Stimulated activated CD4-positive, alpha-beta T cell treated with anti-CD3 and anti-CD28 coated beads, Interleukin-4, amount 100 ng/mL, for 48 hours (primary cell): ENCODE measurements around the gene OST4.
A peak's percentile ranks its signal among the peaks of the same experiment; 100 is the strongest.
"Not testable (repeated sequence)": the region's sequence is repeated elsewhere in the genome, so short reads cannot be mapped to it uniquely, and the experiment has no call there.

ENCODE experiments used
- DNase-seq, 2 donors: peaks; one replicate each; pipeline ENCODE4 v3.0.0-alpha.2; 2020; ENCODE audit warnings: low read depth in 2 of 2

The OST4 gene

GRCh38 chr2:27079233-27080139 is 8.0 kb upstream of the OST4 start:
- no peak for DNase-seq

GRCh38 chr2:27078267-27079194 is 7.1 kb upstream of the OST4 start, which contains the start of gene EMILIN1:
Gene EMILIN1, plus strand, starts transcription at chr2:27078615. Its CDS starts 451 bp downstream, at chr2:27079066.
- no peak for DNase-seq

- DNase-seq: no peak
These were observed 5.8 kb upstream of the OST4 start for GRCh38 chr2:27077231-27077630.

GRCh38 chr2:27076323-27076722 is 4.9 kb upstream of the OST4 start:
- no peak for DNase-seq

GRCh38 chr2:27075566-27075871 is 4.1 kb upstream of the OST4 start:
- not testable (repeated sequence) for DNase-seq

GRCh38 chr2:27074738-27075565 is 3.5 kb upstream of the OST4 start:
- DNase-seq: peak in 1 of 2 donors; percentile 24

- DNase-seq: no peak
These were observed 2.3 kb upstream of the OST4 start for GRCh38 chr2:27073782-27074181.

GRCh38 chr2:27072920-27073319 is 1.5 kb upstream of the OST4 start:
- no peak for DNase-seq

- DNase-seq: peak in 1 of 2 donors; percentile 36
These were observed 756 bp upstream of the OST4 start for GRCh38 chr2:27071990-27072830.

- no peak for DNase-seq
These were observed 689 bp downstream of the OST4 start for GRCh38 chr2:27070653-27071276.

- no peak for DNase-seq
These were observed 1.4 kb downstream of the OST4 start for GRCh38 chr2:27069961-27070618.

GRCh38 chr2:27069436-27069835 is 2.0 kb downstream of the OST4 start:
- DNase-seq: no peak

GRCh38 chr2:27067385-27067784 is 4.1 kb downstream of the OST4 start:
- no peak for DNase-seq

GRCh38 chr2:27065128-27065527 is 6.3 kb downstream of the OST4 start:
- no peak for DNase-seq

- DNase-seq: no peak
These were observed 11.1 kb downstream of the OST4 start for GRCh38 chr2:27060323-27060722.

- DNase-seq: no peak
These were observed 12.2 kb downstream of the OST4 start for GRCh38 chr2:27059141-27059820.

GRCh38 chr2:27058210-27058609 is 13.2 kb downstream of the OST4 start:
- DNase-seq: no peak

- no peak for DNase-seq
These were observed 14.3 kb downstream of the OST4 start for GRCh38 chr2:27057184-27057583.

- DNase-seq: no peak
These were observed 16.7 kb downstream of the OST4 start for GRCh38 chr2:27054721-27055120.
